ENCODE results near the gene PRAC2.

GRCh38 chr17:48767263-48767774 lies 44.3 kb downstream of the PRAC2 start:
- no peak for TF ChIP-seq CTCF (IDR thresholded peaks at IDR 0.05)
- no peak for TF ChIP-seq POLR2A (IDR thresholded peaks at IDR 0.05)
